D341Med (cell line): ENCODE measurements around the gene IGSF23.
A peak's percentile ranks its signal among the peaks of the same experiment; 100 is the strongest.

Experiments
- DNase-seq: peaks from one replicate; pipeline ENCODE4 v3.0.0; 2012; ENCODE audit warnings: low spot score

The IGSF23 gene

GRCh38 chr19:44613295-44614178 lies at the start of gene IGSF23:
Gene IGSF23 (plus strand): TSS chr19:44613563. CDS start chr19:44613646, 83 bp downstream.
- no peak for DNase-seq

- no peak for DNase-seq
These were observed 46.4 kb upstream of the IGSF23 start for GRCh38 chr19:44566984-44567383.

GRCh38 chr19:44567745-44568144 lies 45.6 kb upstream of the IGSF23 start:
- DNase-seq, result no peak

GRCh38 chr19:44570603-44570983 lies 42.8 kb upstream of the IGSF23 start:
- DNase-seq, result no peak

GRCh38 chr19:44570984-44571684 lies 42.2 kb upstream of the IGSF23 start:
- DNase-seq, result peak; percentile 71

GRCh38 chr19:44571830-44572580 lies 41.4 kb upstream of the IGSF23 start:
- DNase-seq, result no peak

GRCh38 chr19:44572581-44572900 lies 40.8 kb upstream of the IGSF23 start:
- no peak for DNase-seq

GRCh38 chr19:44573183-44573582 lies 40.2 kb upstream of the IGSF23 start:
- DNase-seq, result no peak

- DNase-seq, result no peak
These were observed 39.7 kb upstream of the IGSF23 start for GRCh38 chr19:44573627-44574026.

GRCh38 chr19:44574186-44574950 lies 39.0 kb upstream of the IGSF23 start:
- no peak for DNase-seq

GRCh38 chr19:44575116-44575700 lies 38.2 kb upstream of the IGSF23 start:
- no peak for DNase-seq

- DNase-seq, result peak; percentile 58
These were observed 36.4 kb upstream of the IGSF23 start for GRCh38 chr19:44576843-44577565.

GRCh38 chr19:44577566-44577874 lies 35.8 kb upstream of the IGSF23 start:
- DNase-seq, result no peak

- DNase-seq, result no peak
These were observed 33.5 kb upstream of the IGSF23 start for GRCh38 chr19:44579663-44580365.

GRCh38 chr19:44580366-44580895 lies 32.9 kb upstream of the IGSF23 start:
- no peak for DNase-seq

- no peak for DNase-seq
These were observed 32.1 kb upstream of the IGSF23 start for GRCh38 chr19:44581288-44581687.

- DNase-seq, result peak; percentile 79
These were observed 30.6 kb upstream of the IGSF23 start for GRCh38 chr19:44582581-44583265.

GRCh38 chr19:44585371-44586133 lies 27.8 kb upstream of the IGSF23 start:
- no peak for DNase-seq
